Lower leg skin (tissue), 4 donors: ENCODE data around the gene COL4A2. TPM values are rescaled to one million over a fixed set of nuclear protein-coding genes. Genes with fewer than 3 reads are reported as not detected.

ENCODE experiments used
- DNase-seq, 2 donors: peaks; one replicate each; pipeline ENCODE4 v3.0.0-alpha.2; 2019; ENCODE audit warnings: low spot score in 2 of 2
- H3K4me3 ChIP-seq: fragments of 200-600 bp; sonication (generic); 2 replicates; pipeline ENCODE4 v1.5.1; 2017; ENCODE audit warnings: mild to moderate bottlenecking, low read depth; ENCODE audit not compliant: poor library complexity, severe bottlenecking
- CTCF ChIP-seq, 3 donors: fragments of 450-650 bp; IDR thresholded peaks; one replicate each; pipeline ENCODE4 v1.5.1; 2016; ENCODE audit warnings: antibody characterized with exemption in 3 of 3, mild to moderate bottlenecking in 3 of 3, moderate library complexity in 2 of 3
- POLR2A ChIP-seq, 2 donors: fragments of 450-650 bp; IDR thresholded peaks; one replicate each; pipeline ENCODE4 v1.6.1; 2016 to 2017; ENCODE audit warnings: antibody characterized with exemption in 2 of 2, mild to moderate bottlenecking in 1 of 2, moderate library complexity in 1 of 2
- WGBS, 2 donors: methylation state at CpG; one replicate each; pipeline ENCODE4 v1.1.5; 2018; 5-methylcytosine and 5-hydroxymethylcytosine counted together
- intact Hi-C: fragments of 100-400 bp; cut with DNase I; formaldehyde crosslinking; loops from one replicate; pipeline ENCODE4 v1.15.0; 2023; ENCODE audit warnings: low total_unique reads
- total RNA-seq, 4 donors: library from RNA; depleted of rRNA; stranded (reverse); fragments of >200 nt; gene quantifications; one replicate each; pipeline ENCODE4 v1.1.0, GENCODE V29; 2016

The COL4A2 gene
- total RNA-seq, 4 donors from 2014 or later: 40.8 to 119 (median 58.9) TPM

GRCh38 chr13:110372676-110373075, 65.6 kb downstream of the COL4A2 start:
- intact Hi-C loops: no loop called here
- DNase-seq: no peak
- no peak overlapping the region for H3K4me3 ChIP-seq
- TF ChIP-seq POLR2A (IDR thresholded peaks at IDR 0.05) (no peak), CTCF (IDR thresholded peaks at IDR 0.05) (no peak)

- DNase-seq: no peak
- H3K4me3 ChIP-seq: no peak overlapping the region
- intact Hi-C loops: no loop called here
- TF ChIP-seq POLR2A (IDR thresholded peaks at IDR 0.05): no peak
- TF ChIP-seq CTCF (IDR thresholded peaks at IDR 0.05): no peak
- WGBS, 2 donors: 72 to 87% methylated on average over 9 of the region's 9 CpGs
Observed at GRCh38 chr13:110373617-110374016, 66.5 kb downstream of the COL4A2 start.

- DNase-seq: no peak
- WGBS, 2 donors: 77 to 82% methylated on average over 10 of the region's 10 CpGs
- intact Hi-C loops: no loop called here
Observed at GRCh38 chr13:110374431-110375370, 67.6 kb downstream of the COL4A2 start.

GRCh38 chr13:110376120-110376519, 69.0 kb downstream of the COL4A2 start:
- no peak for TF ChIP-seq POLR2A (IDR thresholded peaks at IDR 0.05)
- TF ChIP-seq CTCF (IDR thresholded peaks at IDR 0.05): no peak

More at GRCh38 chr13:110374431-110375370, 67.6 kb downstream of the COL4A2 start:
- TF ChIP-seq CTCF (IDR thresholded peaks at IDR 0.05): no peak
- H3K4me3 ChIP-seq: no peak overlapping the region

GRCh38 chr13:110377178-110377825, 70.2 kb downstream of the COL4A2 start:
- no peak overlapping the region for H3K4me3 ChIP-seq
- intact Hi-C loops: no loop called here
- TF ChIP-seq CTCF (IDR thresholded peaks at IDR 0.05) (no peak), POLR2A (IDR thresholded peaks at IDR 0.05) (no peak)
- no peak for DNase-seq
- WGBS, 2 donors: 64 to 65% methylated on average over 6 of the region's 6 CpGs

More at GRCh38 chr13:110376120-110376519, 69.0 kb downstream of the COL4A2 start:
- no peak overlapping the region for H3K4me3 ChIP-seq
- intact Hi-C loops: no loop called here
- WGBS, 2 donors: 63 to 71% methylated on average over 5 of the region's 5 CpGs
- no peak for DNase-seq
